Esophagus (tissue), 2 donors: ENCODE data around the gene CMTM4. TPM values are rescaled to one million over a fixed set of nuclear protein-coding genes. Genes with fewer than 3 reads are reported as not detected.

Experiments
- H3K27ac ChIP-seq, 2 donors: one replicate each; pipeline ENCODE4 v1.5.1; 2013; ENCODE audit warnings: low read depth in 2 of 2, mild to moderate bottlenecking in 2 of 2, inconsistent platforms in 1 of 2, low read length in 1 of 2, moderate library complexity in 1 of 2
- H3K27me3 ChIP-seq, 2 donors: one replicate each; pipeline ENCODE4 v1.6.1; 2013; ENCODE audit warnings: low read length in 2 of 2, control low read depth in 1 of 2, mild to moderate bottlenecking in 1 of 2; ENCODE audit not compliant: insufficient read depth in 2 of 2, control insufficient read depth in 1 of 2
- H3K36me3 ChIP-seq, 2 donors: one replicate each; pipeline ENCODE4 v1.6.1; 2013; ENCODE audit warnings: low read length in 1 of 2; ENCODE audit not compliant: control insufficient read depth in 2 of 2, insufficient read depth in 2 of 2
- H3K4me1 ChIP-seq, 2 donors: one replicate each; pipeline ENCODE4 v1.6.1; 2013; ENCODE audit warnings: low read length in 1 of 2; ENCODE audit not compliant: control insufficient read depth in 2 of 2, insufficient read depth in 2 of 2
- H3K4me3 ChIP-seq, 2 donors: one replicate each; pipeline ENCODE4 v1.5.1; 2013; ENCODE audit warnings: low read length in 2 of 2, mild to moderate bottlenecking in 2 of 2, low read depth in 1 of 2, moderate library complexity in 1 of 2
- H3K9me3 ChIP-seq, 2 donors: one replicate each; pipeline ENCODE4 v1.6.1; 2013; ENCODE audit warnings: mild to moderate bottlenecking in 2 of 2, low read depth in 1 of 2, low read length in 1 of 2, moderate library complexity in 1 of 2; ENCODE audit not compliant: control insufficient read depth in 2 of 2, insufficient read depth in 1 of 2
- WGBS, 2 donors: extraction: QIAGEN DNeasy Blood & Tissue Kit; methylation state at CpG; one replicate each; pipeline ENCODE4 v1.1.7; 2013; 5-methylcytosine and 5-hydroxymethylcytosine counted together
- polyA plus RNA-seq, 2 donors: library from polyadenylated mRNA; stranded (reverse); fragments of 200-250 nt; gene quantifications; one replicate each; pipeline ENCODE4 v1.2.3, GENCODE V29; 2013
- donor health status: healthy with polysubstance abuse.
- donor health status: Bipolar disorder and iron deficiency.

The CMTM4 gene
- polyA plus RNA-seq, 2 donors = 5.1 to 7.3 TPM

- H3K27ac ChIP-seq = no peak overlapping the region
- peaks cover 0 to 15% of the 10 kb centered on the region in 2 donors for H3K36me3 ChIP-seq
- no peak overlapping the region for H3K4me3 ChIP-seq
- H3K4me1 ChIP-seq = peaks cover 2 to 14% of the 10 kb centered on the region in 2 donors
- H3K9me3 ChIP-seq = no peaks in the 10 kb centered on the region
- H3K27me3 ChIP-seq = no peaks in the 10 kb centered on the region
- WGBS, 2 donors = 79 to 89% methylated on average over 14 of the region's 14 CpGs
Measured at GRCh38 chr16:66621973-66622372, 74.6 kb downstream of the CMTM4 start.

DNA sequence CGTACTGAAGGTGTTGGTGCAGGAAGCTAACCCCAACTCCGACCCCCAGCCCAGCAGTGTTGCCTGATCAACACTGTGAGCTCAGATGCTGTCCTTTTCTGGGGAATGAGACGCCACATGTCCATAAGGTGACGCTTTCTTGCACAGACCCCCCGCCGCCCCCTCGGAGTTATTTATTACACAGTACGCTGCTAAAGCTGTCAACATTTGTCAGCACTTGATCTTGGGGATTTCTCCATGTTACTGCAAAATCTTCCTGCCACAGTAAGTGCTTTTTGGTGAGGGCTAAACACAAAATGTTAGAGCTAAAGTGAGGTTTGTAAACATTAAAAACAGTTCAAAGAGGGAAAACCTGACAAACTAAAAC is 76.1 kb downstream of the CMTM4 start:
- WGBS, 2 donors = 86 to 93% methylated on average over 8 of the region's 8 CpGs
- no peak overlapping the region for H3K4me3 ChIP-seq
- peaks cover 0 to 17% of the 10 kb centered on the region in 2 donors for H3K36me3 ChIP-seq
- no peak overlapping the region for H3K27ac ChIP-seq
- H3K27me3 ChIP-seq = no peaks in the 10 kb centered on the region
- no peaks in the 10 kb centered on the region for H3K9me3 ChIP-seq
- H3K4me1 ChIP-seq = peaks cover 2 to 12% of the 10 kb centered on the region in 2 donors

GRCh38 chr16:66619534-66620428 is 76.8 kb downstream of the CMTM4 start:
- Histone ChIP-seq H3K27ac (no peak overlapping the region), H3K4me1 (peaks cover 2 to 12% of the 10 kb centered on the region in 2 donors), H3K27me3 (no peaks in the 10 kb centered on the region), H3K36me3 (peaks cover 0 to 17% of the 10 kb centered on the region in 2 donors), H3K9me3 (no peaks in the 10 kb centered on the region), H3K4me3 (no peak overlapping the region)
- WGBS, 2 donors = 66 to 68% methylated on average over 12 of the region's 12 CpGs

DNA sequence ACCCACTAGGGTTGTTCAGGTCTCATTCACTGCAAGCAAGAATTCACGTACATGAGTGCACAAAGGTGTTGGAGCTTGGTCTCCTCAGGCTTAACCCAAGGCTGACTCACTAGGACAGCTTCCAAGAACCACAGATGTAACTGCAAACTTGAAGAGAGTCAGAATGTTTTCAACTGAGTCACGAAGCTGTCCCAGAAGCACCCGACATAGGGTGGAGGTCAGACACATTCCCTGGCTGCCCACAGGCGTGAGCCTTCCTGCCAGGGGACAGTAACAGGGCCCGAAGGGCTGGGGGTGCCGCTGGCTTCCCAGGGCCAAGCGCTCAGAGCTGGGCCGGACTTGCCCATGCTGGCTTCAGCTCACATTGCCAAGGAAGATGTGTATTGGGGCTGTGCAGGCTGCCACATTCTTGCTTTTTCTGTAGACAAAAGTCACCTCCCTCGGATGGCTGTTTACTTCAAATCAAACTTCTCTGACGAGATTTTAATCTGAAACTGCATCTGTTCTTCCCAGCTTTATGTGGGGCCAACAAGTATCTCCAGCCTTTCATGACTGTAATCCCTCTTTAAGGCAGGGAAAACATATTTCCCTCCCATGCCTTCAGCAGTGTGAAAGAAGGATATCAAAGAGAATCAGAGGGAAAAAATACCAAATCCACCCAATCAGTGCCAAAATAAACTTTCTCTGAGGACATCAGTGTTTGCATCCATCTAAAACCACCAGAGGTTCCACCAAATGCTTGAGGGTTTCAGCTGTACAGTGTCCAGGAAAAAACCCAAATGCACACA is 77.8 kb downstream of the CMTM4 start:
- Histone ChIP-seq H3K36me3 (peaks cover 0 to 17% of the 10 kb centered on the region in 2 donors), H3K4me1 (peaks cover 2 to 12% of the 10 kb centered on the region in 2 donors), H3K9me3 (no peaks in the 10 kb centered on the region), H3K27ac (peak overlapping the region; percentile 58 to 89), H3K27me3 (no peaks in the 10 kb centered on the region), H3K4me3 (no peak overlapping the region)
- WGBS, 2 donors = 33 to 59% methylated on average over 10 of the region's 10 CpGs

GRCh38 chr16:66617728-66618127 is 78.8 kb downstream of the CMTM4 start:
- H3K9me3 ChIP-seq = no peaks in the 10 kb centered on the region
- H3K27ac ChIP-seq = peak overlapping the region; percentile 70 to 89

GRCh38 chr16:66617010-66617434 is 79.5 kb downstream of the CMTM4 start:
- Histone ChIP-seq H3K9me3 (no peaks in the 10 kb centered on the region), H3K27me3 (no peaks in the 10 kb centered on the region), H3K36me3 (peaks cover 0 to 22% of the 10 kb centered on the region in 2 donors), H3K4me1 (peaks cover under 1 to 12% of the 10 kb centered on the region in 2 donors), H3K27ac (no peak overlapping the region), H3K4me3 (no peak overlapping the region)
- 76 to 78% methylated on average over 2 of the region's 2 CpGs for WGBS, 2 donors

More at GRCh38 chr16:66617728-66618127, 78.8 kb downstream of the CMTM4 start:
- H3K4me3 ChIP-seq = no peak overlapping the region
- peaks cover 0 to 18% of the 10 kb centered on the region in 2 donors for H3K36me3 ChIP-seq
- WGBS, 2 donors = 48 to 51% methylated on average over 7 of the region's 7 CpGs
- no peaks in the 10 kb centered on the region for H3K27me3 ChIP-seq
- H3K4me1 ChIP-seq = peaks cover 2 to 12% of the 10 kb centered on the region in 2 donors

- Histone ChIP-seq H3K27ac (no peak overlapping the region), H3K4me3 (no peak overlapping the region), H3K36me3 (peaks cover 0 to 18% of the 10 kb centered on the region in 2 donors), H3K27me3 (no peaks in the 10 kb centered on the region), H3K9me3 (no peaks in the 10 kb centered on the region), H3K4me1 (peaks cover 0 to 12% of the 10 kb centered on the region in 2 donors)
- 78 to 79% methylated on average over 9 of the region's 9 CpGs for WGBS, 2 donors
Measured at GRCh38 chr16:66616592-66616991, 80.0 kb downstream of the CMTM4 start.

DNA sequence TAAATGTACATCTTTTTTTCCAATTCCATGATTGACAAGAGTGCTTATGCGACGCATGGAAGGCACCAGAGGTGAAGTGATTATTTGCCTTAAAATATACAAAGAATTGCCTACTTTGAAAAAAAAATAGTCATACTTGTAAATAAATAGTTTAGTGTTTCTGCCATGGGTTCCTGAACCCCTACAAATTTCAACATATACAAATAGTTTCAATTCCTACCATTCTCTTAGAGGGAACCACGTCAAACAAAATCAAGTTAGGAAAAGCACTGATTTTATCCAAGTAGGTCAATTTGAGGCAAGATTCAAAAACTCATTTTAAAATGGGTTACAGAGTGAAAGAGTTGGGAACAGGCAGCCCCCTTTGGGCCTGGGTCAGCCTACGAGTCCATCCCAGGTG is 80.4 kb downstream of the CMTM4 start:
- 95% methylated on average over 4 of the region's 4 CpGs for WGBS, 2 donors
- Histone ChIP-seq H3K4me3 (no peak overlapping the region), H3K27me3 (no peaks in the 10 kb centered on the region), H3K9me3 (no peaks in the 10 kb centered on the region), H3K36me3 (peaks cover 0 to 18% of the 10 kb centered on the region in 2 donors), H3K27ac (no peak overlapping the region), H3K4me1 (peaks cover 0 to 12% of the 10 kb centered on the region in 2 donors)

- Histone ChIP-seq H3K4me3 (no peak overlapping the region), H3K27me3 (no peaks in the 10 kb centered on the region), H3K27ac (no peak overlapping the region), H3K9me3 (no peaks in the 10 kb centered on the region), H3K36me3 (peaks cover 0 to 21% of the 10 kb centered on the region in 2 donors), H3K4me1 (peaks cover 0 to 12% of the 10 kb centered on the region in 2 donors)
- 83 to 89% methylated on average over 12 of the region's 12 CpGs for WGBS, 2 donors
Measured at GRCh38 chr16:66614161-66614802, 82.3 kb downstream of the CMTM4 start.
